Stimulated activated CD4-positive, alpha-beta T cell treated with anti-CD3 and anti-CD28 coated beads, Interleukin-2, amount 100 ng/mL, for 4 hours (primary cell): ENCODE results near the gene SNAPIN.

ENCODE experiments used
- DNase-seq: peaks from one replicate; pipeline ENCODE4 v3.0.0-alpha.2; 2020; ENCODE audit warnings: low read depth

SNAPIN gene

DNA sequence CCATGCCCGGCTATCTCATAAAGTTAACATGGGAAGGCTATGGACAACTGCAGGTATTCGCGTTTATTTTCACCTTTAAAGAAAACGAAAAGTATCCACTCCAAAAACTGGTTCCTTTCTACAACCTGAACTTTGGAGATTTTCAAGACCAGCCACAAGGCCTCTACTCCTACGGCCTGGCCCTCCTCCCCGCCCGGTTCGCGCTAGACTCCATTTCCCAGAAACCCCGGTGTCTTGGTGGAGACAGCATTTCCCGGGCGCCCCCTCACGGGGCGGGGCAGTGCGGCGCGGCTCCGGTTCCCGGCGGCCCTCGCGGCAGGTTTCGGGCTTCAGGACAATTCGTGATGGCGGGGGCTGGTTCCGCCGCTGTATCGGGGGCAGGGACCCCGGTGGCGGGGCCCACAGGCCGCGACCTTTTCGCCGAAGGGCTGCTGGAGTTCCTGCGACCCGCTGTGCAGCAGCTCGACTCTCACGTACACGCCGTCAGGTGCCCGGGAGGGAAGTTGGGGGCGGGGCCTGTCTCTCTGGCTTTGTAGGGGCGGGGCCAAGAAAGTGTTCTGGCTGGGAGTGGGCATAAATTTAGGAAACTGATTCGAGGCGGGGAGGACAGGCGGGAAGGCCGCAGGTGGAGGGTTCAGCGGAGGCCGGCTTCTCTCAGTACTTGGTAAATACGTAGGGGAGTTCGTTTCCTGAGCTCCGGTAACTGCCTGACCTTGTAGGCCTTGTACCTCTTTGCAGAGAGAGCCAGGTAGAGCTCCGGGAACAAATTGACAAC is at the start of gene SNAPIN:
Gene SNAPIN, plus strand, starts transcription at position 304 of the 775 bp plus-strand sequence. Its CDS starts 41 bp downstream, at position 345.
- peak; percentile 85 for DNase-seq

DNA sequence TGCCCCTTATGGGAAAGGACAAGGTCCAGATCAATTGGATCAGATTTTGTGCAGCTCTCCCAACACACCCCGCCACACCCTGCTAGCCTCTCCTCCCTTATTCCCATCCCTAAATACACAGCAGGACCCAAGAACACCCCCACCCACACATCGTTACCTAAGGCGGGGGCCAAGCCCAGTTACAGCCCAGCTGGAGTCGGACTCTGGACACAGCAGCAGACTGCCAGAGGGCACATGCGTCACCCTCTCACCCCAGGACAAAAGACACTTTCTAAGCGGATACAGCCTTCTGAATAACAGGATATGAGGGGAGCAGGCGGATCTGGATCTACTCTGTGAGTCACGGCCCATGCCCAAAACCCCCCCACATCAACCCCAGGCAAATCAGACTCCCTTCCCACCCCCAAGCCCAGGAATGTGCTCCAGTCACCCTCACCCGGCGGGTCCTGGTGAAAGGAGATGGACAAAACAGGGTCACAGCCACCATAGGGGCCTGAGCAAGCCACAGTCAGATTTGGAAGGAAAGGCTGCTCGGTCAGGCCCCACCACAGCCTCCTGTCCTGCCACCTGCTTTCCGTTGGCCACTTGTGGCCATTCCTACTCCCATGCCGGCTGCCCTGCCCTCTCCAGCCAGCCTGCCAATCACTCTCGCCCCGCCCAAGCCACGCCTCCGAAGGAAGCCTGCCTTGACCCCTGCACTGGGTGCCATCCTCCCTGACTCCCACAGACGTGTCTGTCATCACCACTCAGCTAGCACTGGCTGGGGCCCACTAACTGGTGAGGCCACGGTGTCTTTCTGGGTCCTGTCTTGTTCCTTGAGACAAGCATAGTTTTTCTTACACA is 49.5 kb upstream of the SNAPIN start:
- DNase-seq: no peak

DNA sequence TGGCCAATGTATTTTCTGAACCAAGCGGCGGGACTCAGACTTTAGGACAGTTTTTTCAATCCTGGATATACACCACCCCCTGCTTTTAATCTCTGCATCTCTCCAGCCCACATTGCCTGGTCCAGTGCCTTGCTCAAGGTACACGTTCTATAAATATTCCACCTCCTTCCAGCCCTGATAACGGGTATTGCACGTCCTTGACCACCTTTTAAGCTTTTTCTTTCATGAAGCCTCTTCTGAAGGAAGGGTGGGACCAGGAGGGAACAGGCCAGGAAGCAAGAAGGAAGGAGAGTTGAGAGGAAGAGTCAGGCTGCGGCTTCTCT is 49.0 kb upstream of the SNAPIN start:
- no peak for DNase-seq

DNA sequence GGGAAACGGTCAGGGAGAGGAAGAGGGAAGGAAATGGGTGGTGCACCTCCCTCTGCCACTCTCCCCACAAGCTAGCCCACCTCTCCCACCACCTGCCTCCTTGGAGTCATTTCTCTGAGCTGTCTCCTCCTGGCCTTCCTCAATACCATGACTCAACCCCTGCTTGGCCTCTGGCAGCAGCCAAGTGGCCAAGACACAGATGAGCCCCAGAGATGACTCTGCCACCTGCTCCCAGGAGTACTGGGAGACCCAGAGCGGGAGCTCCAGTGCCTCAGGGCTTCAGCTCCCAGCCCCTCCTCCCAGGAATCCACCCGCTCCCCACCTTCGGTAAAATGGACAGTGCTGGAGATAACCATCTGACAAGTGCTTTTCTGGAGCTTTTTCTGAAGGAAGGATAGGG is 48.2 kb upstream of the SNAPIN start:
- DNase-seq: no peak

DNA sequence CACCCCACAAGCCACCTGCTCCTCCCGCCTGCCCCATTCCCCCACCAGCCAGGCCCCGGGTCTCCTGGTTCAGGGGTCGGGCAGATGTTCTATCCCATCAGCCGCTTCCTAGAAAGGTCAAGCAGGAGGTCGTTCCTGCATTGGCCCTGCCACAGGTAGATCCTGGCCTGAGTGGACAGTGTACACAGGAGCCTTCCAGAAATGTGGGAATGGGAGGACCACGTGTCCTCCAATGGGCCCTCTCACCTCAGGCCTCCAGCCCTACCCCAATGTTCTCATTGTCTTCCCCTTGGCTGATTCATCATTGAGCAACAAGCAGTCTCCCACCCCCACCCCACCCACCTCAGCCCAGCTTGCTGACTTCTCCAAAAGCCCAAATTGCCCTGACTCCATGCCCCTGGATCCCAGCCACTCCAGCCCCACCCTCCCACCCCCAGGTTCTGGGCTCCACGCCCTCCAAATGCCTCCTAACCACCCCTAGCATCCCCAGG is 47.6 kb upstream of the SNAPIN start:
- DNase-seq: no peak

- no peak for DNase-seq
Measured at GRCh38 chr1:153611356-153611755, 47.1 kb upstream of the SNAPIN start.

DNA sequence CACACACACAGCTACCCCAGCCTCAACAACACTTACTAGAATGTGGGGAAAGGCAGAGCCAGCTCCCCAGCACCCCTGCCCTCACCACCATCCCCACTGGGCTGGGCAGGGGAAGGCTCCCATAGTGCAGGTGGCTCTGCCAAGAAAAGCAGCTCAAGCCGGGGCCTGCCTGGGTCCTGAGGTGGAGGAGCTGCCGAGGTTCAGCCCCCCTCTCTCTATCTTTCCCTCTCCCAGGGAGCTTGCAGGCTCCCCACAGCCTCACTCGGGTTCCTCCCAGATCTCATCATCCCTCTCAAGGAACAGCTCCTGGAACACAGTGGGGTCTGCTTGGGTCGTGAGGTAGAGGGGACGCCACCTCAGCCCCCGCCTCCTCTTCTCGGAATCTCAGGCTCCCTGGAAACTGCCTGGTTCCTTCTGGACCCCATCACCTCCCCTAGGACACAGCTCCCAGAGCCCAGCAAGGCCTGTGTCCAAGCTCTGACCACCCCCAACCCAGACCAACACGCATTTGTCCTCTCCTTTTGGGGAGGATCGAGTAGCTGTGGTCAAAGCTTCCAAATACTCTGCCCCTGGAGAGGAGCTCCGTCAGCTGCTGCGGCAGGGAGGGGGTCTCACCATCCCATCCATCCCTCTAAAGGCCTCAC is 46.3 kb upstream of the SNAPIN start:
- DNase-seq: no peak

- no peak for DNase-seq
Measured at GRCh38 chr1:153612755-153613331, 45.7 kb upstream of the SNAPIN start, which contains the start of gene S100A16. TSS of gene S100A16 (minus strand) at chr1:153613137. CDS start at chr1:153608151, 4,986 bp downstream.

DNA sequence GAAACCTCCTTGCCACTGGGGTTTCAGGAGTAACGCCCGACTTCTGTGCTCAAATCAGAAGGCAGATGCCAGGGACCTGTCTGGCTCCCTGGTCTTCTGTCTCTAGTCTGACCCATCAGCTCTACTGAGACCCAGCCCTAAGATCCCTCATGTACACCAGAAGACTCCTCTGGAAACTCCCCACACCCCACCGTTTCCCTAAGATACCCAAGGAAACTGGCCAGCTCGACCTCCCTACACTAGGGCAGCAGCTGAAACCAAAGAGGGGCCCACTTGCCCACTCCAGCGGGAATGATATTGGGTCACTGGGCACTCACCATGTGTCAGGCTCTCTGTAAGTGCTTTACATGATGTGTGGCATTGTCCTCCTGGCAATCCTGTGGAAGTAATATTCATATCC is 45.1 kb upstream of the SNAPIN start:
- DNase-seq: no peak

DNA sequence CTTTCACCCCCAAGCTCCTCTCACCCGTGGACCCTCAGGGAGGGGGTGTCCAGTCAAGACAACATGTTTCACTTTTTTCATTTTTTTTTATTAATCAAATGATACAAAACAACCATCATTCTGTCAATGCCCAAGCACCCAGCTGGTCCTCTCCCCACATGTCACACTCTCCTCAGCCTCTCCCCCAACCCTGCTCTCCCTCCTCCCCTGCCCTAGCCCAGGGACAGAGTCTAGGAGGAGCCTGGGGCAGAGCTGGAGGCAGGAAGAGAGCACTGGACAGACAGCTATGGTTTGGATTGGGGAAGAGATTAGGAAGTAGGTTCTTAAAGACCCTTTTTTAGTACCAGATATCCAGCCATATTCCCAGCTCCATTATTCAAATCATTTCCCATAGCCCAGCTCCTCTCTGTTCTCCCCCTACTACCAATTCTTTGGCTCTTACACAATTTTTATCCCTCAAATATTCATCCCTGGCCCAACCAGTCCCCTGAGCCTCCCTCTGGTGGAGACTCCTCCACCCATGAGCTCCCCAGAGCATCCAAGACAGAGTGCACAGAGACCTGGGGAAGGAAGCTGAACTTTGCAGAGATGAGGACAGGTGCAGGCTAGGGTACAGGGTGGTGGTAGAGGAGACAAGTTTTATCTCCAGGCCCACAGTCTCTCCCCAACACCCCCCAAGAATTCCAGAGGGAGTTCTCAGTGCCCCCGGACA is 44.2 kb upstream of the SNAPIN start:
- DNase-seq: no peak

GRCh38 chr1:153614906-153615305 is 43.6 kb upstream of the SNAPIN start:
- no peak for DNase-seq

- no peak for DNase-seq
Measured at GRCh38 chr1:153615406-153615805, 43.1 kb upstream of the SNAPIN start.

DNA sequence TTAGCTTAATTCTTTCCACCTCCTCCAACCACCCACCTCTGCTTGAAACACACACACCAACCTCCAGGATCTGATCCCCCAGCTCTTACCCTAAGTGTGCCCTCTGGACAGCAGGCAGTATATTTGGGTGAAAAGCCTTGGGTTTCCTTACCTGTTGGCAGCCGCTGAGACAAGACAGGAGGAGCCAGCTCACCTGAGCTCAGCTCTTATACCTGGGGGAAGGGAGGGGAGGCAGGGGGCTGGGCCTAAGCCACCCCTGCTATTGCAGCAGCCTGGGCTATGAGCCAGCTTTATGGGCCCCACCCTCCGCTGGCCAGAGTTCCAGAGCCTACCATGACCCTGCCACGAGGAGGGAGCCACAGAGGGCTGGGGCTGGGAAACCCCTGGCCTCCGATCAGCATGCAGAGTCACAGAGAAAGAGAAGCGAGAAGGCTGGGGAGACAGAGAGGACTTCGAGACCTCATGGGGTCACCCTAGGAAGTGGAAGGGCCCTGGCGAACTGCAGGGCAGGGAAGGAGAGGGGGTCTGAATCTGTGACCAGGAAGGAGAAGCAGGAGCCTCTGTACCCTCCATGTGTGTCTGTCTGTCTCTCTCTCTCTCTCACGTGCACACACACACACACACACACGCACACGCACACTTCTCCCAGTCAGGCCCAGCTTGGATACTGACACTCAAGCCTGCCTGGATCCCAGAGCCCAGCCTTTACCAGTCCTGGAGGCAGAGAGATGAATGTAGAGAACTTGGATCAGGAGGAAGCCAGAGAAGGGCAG is 42.2 kb upstream of the SNAPIN start, which contains the start of gene S100A14:
Gene S100A14, minus strand, starts transcription at position 182 of the 773 bp plus-strand sequence. CDS start 467 bp downstream, outside the sequence.
- no peak for DNase-seq

DNA sequence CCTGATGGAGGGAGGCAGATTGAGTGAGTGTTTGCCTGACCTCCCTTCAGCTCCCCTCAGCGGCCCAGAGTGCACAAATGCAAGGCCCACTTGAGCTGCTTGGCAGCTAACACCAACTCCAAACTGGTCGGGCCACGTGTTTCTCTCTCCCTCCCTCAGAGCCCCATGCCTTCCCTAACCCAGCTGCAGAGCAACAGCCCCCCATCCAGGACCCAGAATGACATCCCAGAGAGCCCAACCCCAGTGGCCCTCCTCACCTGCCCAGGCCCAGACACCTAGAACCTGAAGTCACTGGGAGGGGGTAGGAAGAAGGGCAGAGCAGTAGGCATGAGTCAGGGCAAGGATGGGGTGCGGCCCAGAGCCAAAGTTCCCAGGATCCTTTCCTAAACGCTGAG is 41.6 kb upstream of the SNAPIN start:
- no peak for DNase-seq

GRCh38 chr1:153617663-153618062 is 40.8 kb upstream of the SNAPIN start:
- no peak for DNase-seq

DNA sequence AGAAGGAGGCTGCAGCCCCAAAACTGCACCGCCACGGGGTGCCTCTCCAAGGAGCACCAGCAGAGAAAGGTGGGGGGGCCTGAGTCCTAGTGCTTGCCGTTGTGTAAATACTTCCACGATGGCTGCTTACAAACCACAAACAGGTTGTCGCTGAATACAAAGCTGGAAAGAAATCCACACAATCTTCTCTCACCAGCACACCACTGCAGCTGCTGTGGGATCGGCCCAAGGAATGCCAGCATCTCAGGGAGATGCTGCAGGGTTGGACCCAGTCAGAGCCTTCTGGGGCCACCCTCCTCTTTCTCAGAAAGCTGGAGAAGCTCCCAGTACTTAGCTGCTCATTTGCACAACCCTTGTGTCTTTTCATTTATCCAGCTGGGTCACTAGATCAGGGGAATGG is 39.3 kb upstream of the SNAPIN start:
- no peak for DNase-seq

GRCh38 chr1:153623101-153623500 is 35.4 kb upstream of the SNAPIN start:
- DNase-seq: no peak

DNA sequence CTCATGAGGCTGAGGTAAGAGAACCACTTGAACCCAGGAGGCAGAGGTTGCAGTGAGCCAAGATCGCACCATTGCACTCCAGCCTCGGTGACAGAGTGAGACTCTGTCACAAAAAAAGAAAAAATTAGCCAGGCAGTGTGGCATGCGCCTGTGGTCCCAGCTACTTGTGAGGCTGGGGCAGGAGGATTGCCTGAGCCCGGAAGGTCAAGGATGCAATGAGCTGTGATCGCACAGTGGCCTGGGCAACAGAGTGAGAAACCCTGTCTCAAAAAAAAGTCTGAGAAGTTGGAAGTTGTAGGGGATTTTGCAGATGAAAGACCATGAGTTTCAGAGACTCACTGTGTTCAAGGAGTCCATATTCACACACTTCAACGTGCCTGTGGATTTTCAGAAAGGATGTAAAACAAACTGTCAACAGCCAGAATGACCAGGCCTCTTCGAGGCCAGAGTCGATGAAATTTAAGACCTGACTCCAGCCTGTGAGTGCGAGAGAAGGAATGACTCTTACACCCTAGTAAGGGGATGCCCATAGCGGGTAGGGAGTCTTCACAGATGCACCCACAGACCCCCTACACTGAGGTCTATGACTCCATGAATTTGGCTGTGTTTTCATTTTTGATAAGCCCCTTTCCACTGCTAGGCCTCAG is 33.4 kb upstream of the SNAPIN start:
- no peak for DNase-seq

- DNase-seq: no peak
Measured at GRCh38 chr1:153626477-153626903, 32.0 kb upstream of the SNAPIN start.
